K562 (cell line): Measurements from ENCODE around the gene PRND. TPM values are rescaled to one million over a fixed set of nuclear protein-coding genes. Genes with fewer than 3 reads are reported as not detected.
A peak's percentile ranks its signal among the peaks of the same experiment; 100 is the strongest.

Source experiments
- ATAC-seq: fragments of 200-7000 bp; cut with Tn5 transposase; 3 replicates; pipeline ENCODE4 v1.9.1; 2020; ENCODE audit warnings: moderate library complexity
- BruUV-seq: library from RNA; stranded (reverse); fragments of 400-500 nt; replicated peaks from 2 replicates; lab custom pipeline; 2021; lab: Mats Ljungman, UMichigan
- CTCF ChIA-PET: fragments of 300-600 bp; formaldehyde crosslinking; extraction: SDS; loops from one replicate; lab custom pipeline; 2021; ENCODE audit warnings: low intra/inter-chr PET ratio; lab: Yijun Ruan, JAX
- POLR2A ChIA-PET: fragments of 300-600, 350-650 bp; sonication (Branson Sonifier 250); formaldehyde crosslinking; extraction: SDS; loops from one replicate; lab custom pipeline; 2021; ENCODE audit warnings: antibody characterized with exemption, inconsistent platforms; lab: Yijun Ruan, JAX
- DNase-seq, 4 experiments: peaks; one replicate each; pipeline versions ENCODE4 v3.0.0 to v3.0.0-alpha.2; 2011 to 2018; ENCODE audit warnings: low spot score in 3 of 4, mixed read lengths in 3 of 4; ENCODE audit errors: extremely low read depth in 1 of 4
- FAIRE-seq: peaks from 2 replicates; lab custom pipeline; 2011; peaks lifted over from hg19 to GRCh38; lab: Jason Lieb, UNC
- H2AFZ ChIP-seq: 2 replicates; pipeline ENCODE4 v1.6.0; 2011; ENCODE audit warnings: low read depth, low read length, control low read depth, inconsistent platforms
- H3K27ac ChIP-seq: fragments of 200-600 bp; 3 replicates; pipeline ENCODE4 v1.8.0; 2011; ENCODE audit warnings: low read depth, mild to moderate bottlenecking, control low read depth, inconsistent platforms, low read length, moderate library complexity, mixed read lengths; ENCODE audit errors: extremely low read depth
- H3K27me3 ChIP-seq, 2 experiments: fragments of 300-600 bp in 1 of 2; 2 replicates in 1 of 2; 3 replicates in 1 of 2; pipeline versions ENCODE4 v1.6.0 to v1.8.0; 2011; ENCODE audit warnings: inconsistent platforms in 2 of 2, low read length in 2 of 2, mild to moderate bottlenecking in 1 of 2, mixed read lengths in 1 of 2, moderate library complexity in 1 of 2; ENCODE audit not compliant: control insufficient read depth in 2 of 2, insufficient read depth in 2 of 2
- H3K36me3 ChIP-seq: fragments of 300-600 bp; 3 replicates; pipeline ENCODE4 v1.8.0; 2011; ENCODE audit warnings: mild to moderate bottlenecking, low read length, inconsistent platforms; ENCODE audit not compliant: control insufficient read depth, insufficient read depth
- H3K4me1 ChIP-seq, 2 experiments: fragments of 200-600 bp in 1 of 2; replicated peaks in 1 of 2; 2 replicates in 1 of 2; 3 replicates in 1 of 2; pipeline versions ENCODE4 v1.5.1 to v1.8.0; 2011; ENCODE audit warnings: inconsistent platforms in 2 of 2, low read length in 2 of 2, mild to moderate bottlenecking in 1 of 2, mixed read lengths in 1 of 2, moderate library complexity in 1 of 2; ENCODE audit not compliant: control insufficient read depth in 2 of 2, insufficient read depth in 2 of 2
- H3K4me2 ChIP-seq: 2 replicates; pipeline ENCODE4 v1.6.1; 2011; ENCODE audit warnings: low read length, control low read depth, inconsistent platforms, mixed read lengths; ENCODE audit not compliant: insufficient read depth
- H3K4me3 ChIP-seq: fragments of 200-600 bp; sonication (generic), shearing (Covaris generic); 2 replicates; pipeline ENCODE4 v1.5.1; 2016; ENCODE audit warnings: control low read depth, inconsistent platforms
- H3K79me2 ChIP-seq: fragments of 200-600 bp; 3 replicates; pipeline ENCODE4 v1.8.0; 2011; ENCODE audit warnings: low read length, inconsistent platforms; ENCODE audit not compliant: control insufficient read depth, insufficient read depth
- H3K9ac ChIP-seq, 2 experiments: 2 replicates each; pipeline versions ENCODE4 v1.6.0 to v1.6.1; 2011; ENCODE audit warnings: low read depth in 2 of 2, low read length in 2 of 2, control low read depth in 1 of 2, inconsistent platforms in 1 of 2, mild to moderate bottlenecking in 1 of 2, mixed read lengths in 1 of 2; ENCODE audit not compliant: insufficient read depth in 1 of 2
- H3K9me1 ChIP-seq: one replicate; pipeline ENCODE4 v1.6.0; 2011; ENCODE audit warnings: inconsistent platforms, mild to moderate bottlenecking, low read length, moderate library complexity; ENCODE audit not compliant: control insufficient read depth, insufficient read depth
- H3K9me3 ChIP-seq: replicated peaks from 2 replicates; pipeline ENCODE4 v1.5.1; 2011; ENCODE audit warnings: low read depth, low read length, inconsistent platforms; ENCODE audit not compliant: control insufficient read depth, insufficient read depth
- H4K20me1 ChIP-seq: replicated peaks from 2 replicates; pipeline ENCODE4 v1.6.1; 2011; ENCODE audit warnings: low read length, inconsistent platforms, mixed read lengths; ENCODE audit not compliant: control insufficient read depth, insufficient read depth
- ADNP ChIP-seq: fragments of 200-800 bp; sonication (Bioruptor generic); IDR thresholded peaks from 2 replicates; pipeline ENCODE4 v1.6.1; 2016; ENCODE audit warnings: missing genetic modification characterization, missing compliant biosample characterization
- CBX1 ChIP-seq: sonication (generic); IDR thresholded peaks from 2 replicates; pipeline ENCODE4 v1.6.1; 2016; ENCODE audit warnings: antibody characterized with exemption, low read depth, mild to moderate bottlenecking
- HINFP ChIP-seq: fragments of 450-650 bp; conservative IDR thresholded peaks from 2 replicates; pipeline ENCODE4 v1.6.1; 2016; ENCODE audit warnings: missing genetic modification characterization, low read depth, mild to moderate bottlenecking, control low read depth, missing compliant biosample characterization
- TEAD2 ChIP-seq: fragments of 450-650 bp; IDR thresholded peaks from 2 replicates; pipeline ENCODE4 v1.6.1; 2016; ENCODE audit warnings: missing genetic modification characterization, control low read depth, missing compliant biosample characterization
- WGBS: fragments of 100-300 bp; shearing (Covaris generic); methylation state at CpG from one replicate; pipeline ENCODE4 v1.1.6; 2016; ENCODE audit warnings: low coverage, mixed read lengths; ENCODE audit not compliant: insufficient coverage; ENCODE audit errors: missing lambda C conversion rate; 5-methylcytosine and 5-hydroxymethylcytosine counted together
- in situ Hi-C: fragments of 300-500 bp; cut with MboI; formaldehyde crosslinking; loops from 4 replicates; pipeline ENCODE4 v1.15.0; 2018; ENCODE audit warnings: inconsistent platforms, mixed read lengths
- intact Hi-C: fragments of 100-400 bp; cut with micrococcal nuclease; formaldehyde crosslinking; loops from 2 replicates; pipeline ENCODE4 v1.14.2; 2022
- polyA plus RNA-seq, 8 experiments: library from polyadenylated mRNA; depleted of rRNA in 4 of 8; stranded (reverse) in 5 of 8; unstranded in 3 of 8; fragments of >200 nt; fragmentation: Nextera tagmentation in 2 of 8; fragmentation: Illumina TruSeq in 1 of 8; extraction: Ambion mirVana in 2 of 8; extraction: Trizol in 1 of 8; gene quantifications; 2 replicates each; pipeline versions ENCODE4 v1.2.1 to v1.2.3, GENCODE V29; 2011 to 2014; ENCODE audit warnings: inconsistent platforms in 1 of 8, missing spikeins in 1 of 8
- total RNA-seq, 7 experiments: library from RNA; depleted of rRNA in 6 of 7; stranded (reverse); fragments of >200 nt in 6 of 7; fragmentation: Illumina TruSeq in 2 of 7; extraction: Trizol in 2 of 7; gene quantifications; 2 replicates each; pipeline versions ENCODE4 v1.2.1 to v1.2.3, GENCODE V29; 2011 to 2021; ENCODE audit warnings: low replicate concordance in 1 of 7

Gene PRND
- total and polyA plus RNA-seq, 9 of the 15 experiments (the other 6 are each of a cell fraction or from before 2014, with no cell fraction given): not detected

GRCh38 chr20:4776079-4776630, 54.4 kb downstream of the PRND start:
- ChIA-PET CTCF (no interaction called here), POLR2A (no interaction called here)
- H3K27me3 ChIP-seq: peaks cover 0 to 9% of the 10 kb centered on the region in 2 experiments; a peak in 3 of 5 replicates
- no peaks in the 10 kb centered on the region for H3K9me3 ChIP-seq
- in situ Hi-C loops (no loop called here), intact Hi-C loops (no loop called here)
- no peaks in the 10 kb centered on the region for H4K20me1 ChIP-seq
- BruUV-seq: no TSS peak
- H3K79me2 ChIP-seq: no peaks in the 10 kb centered on the region
- no peak overlapping the region for H3K27ac ChIP-seq
- H3K4me2 ChIP-seq: no peak overlapping the region
- no peak for DNase-seq
- no peaks in the 10 kb centered on the region for H3K9me1 ChIP-seq
- no peak overlapping the region for H3K4me3 ChIP-seq
- FAIRE-seq: no peak
- H3K9ac ChIP-seq: no peak overlapping the region
- no peaks in the 10 kb centered on the region for H3K36me3 ChIP-seq
- peaks cover 0 to 4% of the 10 kb centered on the region in 2 experiments; a peak in 2 of 5 replicates for H3K4me1 ChIP-seq
- WGBS: 2% methylated on average over 12 of the region's 14 CpGs
- TF ChIP-seq HINFP (peak; percentile 74), CBX1 (no peak), ADNP (no peak), TEAD2 (tag) (no peak)
- ATAC-seq: no peak
- H2AFZ ChIP-seq: no peak overlapping the region

Other genes starting within 250 kb of the PRND start
- 19.1 and 19.3 TPM in 2 replicates for gene PRNP, start 35.5 kb upstream of the PRND start, total RNA-seq (2014; rRNA removed)
- gene PRNP, start 35.5 kb upstream of the PRND start, total RNA-seq (2014; rRNA removed; fragmentation: Illumina TruSeq; extraction: Trizol): 23.2 and 25.3 TPM in 2 replicates
- gene PRNP, start 35.5 kb upstream of the PRND start, total RNA-seq (2015; rRNA removed; fragmentation: Illumina TruSeq; extraction: Trizol): 15.3 and 16.3 TPM in 2 replicates
- 20.6 and 22.0 TPM in 2 replicates for gene PRNP, start 35.5 kb upstream of the PRND start, total RNA-seq (2021)
- gene PRNP, start 35.5 kb upstream of the PRND start, polyA plus RNA-seq (2011; rRNA removed): 30.4 and 47.9 TPM in 2 replicates
- gene PRNP, start 35.5 kb upstream of the PRND start, polyA plus RNA-seq (2014; fragmentation: Illumina TruSeq; extraction: Trizol): 26.2 and 30.3 TPM in 2 replicates
- gene PRNP, start 35.5 kb upstream of the PRND start, polyA plus RNA-seq (2014; fragmentation: Nextera tagmentation; extraction: Ambion mirVana): 1 to 10 TPM; 7.5 to 8.1 TPM
- 24.0 and 25.5 TPM in 2 replicates for gene PRNP, start 35.5 kb upstream of the PRND start, polyA plus RNA-seq (2014; rRNA removed)
- gene RASSF2, start 101.7 kb downstream of the PRND start, total RNA-seq (2014; rRNA removed): 0.04 and 0.09 TPM in 2 replicates
- not detected in 2 replicates for gene RASSF2, start 101.7 kb downstream of the PRND start, total RNA-seq (2014; rRNA removed; fragmentation: Illumina TruSeq; extraction: Trizol)
- gene RASSF2, start 101.7 kb downstream of the PRND start, total RNA-seq (2015; rRNA removed; fragmentation: Illumina TruSeq; extraction: Trizol): 0.11 TPM in 2 replicates
- gene RASSF2, start 101.7 kb downstream of the PRND start, total RNA-seq (2021): 0.09 and 0.13 TPM in 2 replicates
- 0.01 and 0.03 TPM in 2 replicates for gene RASSF2, start 101.7 kb downstream of the PRND start, polyA plus RNA-seq (2011; rRNA removed)
- 0.03 TPM in 1 of 2 replicates, not detected in the other for gene RASSF2, start 101.7 kb downstream of the PRND start, polyA plus RNA-seq (2014; fragmentation: Illumina TruSeq; extraction: Trizol)
- gene RASSF2, start 101.7 kb downstream of the PRND start, polyA plus RNA-seq (2014; fragmentation: Nextera tagmentation; extraction: Ambion mirVana): under 1 TPM in 1 of 2 experiments, not detected in 1; 0.01 TPM
- 0.07 TPM in 1 of 2 replicates, not detected in the other for gene RASSF2, start 101.7 kb downstream of the PRND start, polyA plus RNA-seq (2014; rRNA removed)